Left cardiac atrium (tissue), 4 donors: ENCODE results near the gene NET1. TPM values are rescaled to one million over a fixed set of nuclear protein-coding genes. Genes with fewer than 3 reads are reported as not detected.

Experiments used
- ATAC-seq, 2 donors: fragments of 200-7000 bp; cut with Tn5 transposase; one replicate each; pipeline ENCODE4 v1.9.1; 2020; ENCODE audit warnings: mild to moderate bottlenecking in 2 of 2, moderate library complexity in 2 of 2
- DNase-seq: peaks from one replicate; pipeline ENCODE4 v3.0.0-alpha.2; 2020
- intact Hi-C, 2 donors: fragments of 100-400 bp; cut with DNase I; formaldehyde crosslinking; loops; one replicate each; pipeline versions ENCODE4 v1.14.1 to v1.15.1; 2022 to 2023
- total RNA-seq, 2 donors: library from RNA; stranded (reverse); fragmentation: NEBNext Ultra II Directional; extraction: Animal tissue kit (Norgen Biotek cat#: 25700); gene quantifications; one replicate each; pipeline ENCODE4 v1.2.1, GENCODE V29; 2021
- donor health status: DM: no; HTN: yes; CAD: no.
- donor health status: DM: no; HTN: yes; CAD: no; lungs with severe emphysema.
- donor health status: DM: yes; HTN: yes; CAD: no.
- donor health status: Dilated cardiomyopathy.

NET1 gene
- total RNA-seq, 2 donors from 2014 or later = 25.6 to 36.4 TPM

DNA sequence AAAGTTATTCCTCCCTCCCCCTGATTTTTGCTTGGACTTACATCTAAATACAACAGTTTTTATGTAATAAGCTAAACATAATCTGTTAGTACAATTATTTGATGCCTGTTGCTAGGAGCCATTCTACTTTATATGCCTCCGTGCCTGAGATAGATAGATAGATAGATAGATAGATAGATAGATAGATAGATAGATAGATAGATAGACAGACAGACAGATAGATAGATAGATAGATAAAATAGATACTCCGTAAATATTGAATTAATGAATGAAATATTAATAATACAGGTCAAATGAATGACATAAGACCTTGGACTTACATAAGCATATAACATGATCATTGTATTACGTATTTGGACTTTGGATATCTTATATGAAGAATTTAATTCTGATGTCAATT lies 23.0 kb downstream of the NET1 start:
- intact Hi-C loops = no loop called here
- ATAC-seq (no peak), DNase-seq (no peak)

DNA sequence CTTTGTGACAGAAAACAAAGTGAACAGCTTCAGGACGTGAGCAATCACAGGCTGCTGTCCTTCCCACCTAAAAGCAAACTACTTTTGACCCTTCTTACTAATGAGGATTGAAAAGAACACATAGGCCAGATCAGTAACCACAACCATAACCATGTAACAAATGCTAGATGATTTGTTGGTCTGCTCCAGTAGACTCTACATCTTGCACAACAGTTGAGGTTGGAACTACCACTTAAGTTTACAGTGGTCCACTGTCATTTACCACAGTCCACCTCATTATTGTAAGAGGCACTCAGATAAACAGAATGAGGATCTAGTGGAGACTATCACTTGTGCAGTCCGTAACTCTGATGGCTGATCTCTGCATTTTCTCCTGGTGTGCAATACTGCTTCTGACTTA lies 27.8 kb downstream of the NET1 start:
- no peak for DNase-seq
- ATAC-seq = no peak
- intact Hi-C loops = loop anchor here (2.0 to 10.0 kb wide), 3 partner anchors 182 to 435 kb away; no protein-coding TSS in a partner anchor

DNA sequence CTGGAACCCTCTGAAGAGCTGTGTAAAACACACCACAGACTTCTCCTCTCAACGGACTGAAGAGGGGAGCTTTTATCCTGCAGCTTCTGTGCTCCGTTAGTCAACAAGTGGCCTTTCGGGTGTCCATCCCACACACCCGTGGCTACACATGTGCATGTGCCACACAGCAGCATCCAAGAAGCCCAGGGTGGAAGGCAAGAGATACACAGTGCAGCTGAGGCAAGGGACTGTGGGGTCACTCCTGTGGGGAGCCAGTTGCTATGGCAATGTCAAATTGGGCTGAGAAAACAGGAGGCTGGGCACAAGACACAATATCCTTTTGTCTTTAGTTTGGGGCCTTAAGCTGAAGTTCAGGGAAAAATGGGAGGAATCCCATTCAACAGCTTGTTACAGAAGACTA lies 28.7 kb downstream of the NET1 start:
- DNase-seq = no peak

DNA sequence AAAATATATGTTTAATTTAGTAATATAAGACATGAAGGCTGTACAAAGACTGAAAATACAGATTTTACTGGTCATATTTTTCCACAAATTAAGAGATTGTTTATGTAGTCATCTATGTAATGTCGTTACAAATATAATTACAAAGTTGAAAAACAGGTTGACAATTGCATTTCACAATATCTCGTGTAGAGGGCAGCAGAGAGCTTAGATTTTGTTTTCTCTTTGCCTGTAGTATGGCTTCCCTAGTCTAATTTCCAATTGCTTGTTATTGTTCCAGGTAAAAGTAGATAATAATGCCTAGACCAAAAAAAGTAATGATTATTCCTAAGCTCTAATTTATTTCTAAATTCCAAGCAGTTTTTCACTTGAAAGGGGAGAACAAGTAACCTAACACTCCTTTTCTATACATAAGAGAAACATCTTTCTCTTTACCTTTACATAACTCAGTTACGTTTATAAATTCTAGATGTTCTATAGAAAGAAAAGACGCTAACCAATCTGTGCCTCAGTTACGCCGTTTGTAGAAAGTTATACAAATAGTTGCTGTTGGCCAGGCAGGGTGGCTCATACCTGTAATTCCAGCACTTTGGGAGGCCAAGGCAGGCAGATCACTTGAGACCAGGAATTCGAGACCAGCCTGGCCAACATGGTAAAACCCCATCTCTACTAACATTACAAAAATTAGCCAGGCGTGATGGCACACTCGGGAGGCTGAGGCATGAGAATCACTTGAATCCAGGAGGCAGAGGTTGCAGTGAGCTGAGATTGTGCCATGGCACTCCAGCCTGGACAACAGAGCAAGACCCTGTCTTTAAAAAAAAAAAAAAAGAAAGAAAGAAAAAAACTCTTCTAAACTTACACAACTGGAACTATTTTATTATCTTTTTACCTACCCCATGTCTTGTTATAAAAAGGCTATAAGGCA lies 30.0 kb downstream of the NET1 start:
- DNase-seq (no peak), ATAC-seq (peak in 1 of 2 donors; percentile 28)
- intact Hi-C loops = loop anchor here (5.0 to 10.0 kb wide), 2 partner anchors 180 to 432 kb away; no protein-coding TSS in a partner anchor

More for the DNA sequence above, 28.7 kb downstream of the NET1 start:
- intact Hi-C loops = loop anchor here (2.0 to 10.0 kb wide), 3 partner anchors 181 to 434 kb away; no protein-coding TSS in a partner anchor
- ATAC-seq = no peak

DNA sequence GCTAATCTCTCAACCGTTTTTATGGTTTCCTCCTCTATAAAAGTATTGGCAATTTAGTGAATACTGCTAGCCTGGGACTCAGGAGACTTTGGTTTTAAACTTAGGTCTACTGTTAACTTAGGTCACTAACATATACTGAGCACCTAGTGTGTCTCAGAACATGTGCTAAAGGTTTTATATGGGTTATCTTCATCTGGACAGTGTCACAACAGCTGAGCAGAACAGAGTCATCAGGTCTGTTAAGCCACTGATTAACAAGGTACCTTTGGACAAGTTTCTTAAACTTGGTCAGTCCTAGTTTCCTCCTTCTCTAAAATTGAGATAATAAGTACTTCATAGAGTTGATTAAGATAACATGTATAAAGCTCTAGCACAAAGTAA lies 30.6 kb downstream of the NET1 start:
- ATAC-seq (no peak), DNase-seq (no peak)
- intact Hi-C loops = loop anchor here (5.0 to 10.0 kb wide), 2 partner anchors 179 to 432 kb away; no protein-coding TSS in a partner anchor

DNA sequence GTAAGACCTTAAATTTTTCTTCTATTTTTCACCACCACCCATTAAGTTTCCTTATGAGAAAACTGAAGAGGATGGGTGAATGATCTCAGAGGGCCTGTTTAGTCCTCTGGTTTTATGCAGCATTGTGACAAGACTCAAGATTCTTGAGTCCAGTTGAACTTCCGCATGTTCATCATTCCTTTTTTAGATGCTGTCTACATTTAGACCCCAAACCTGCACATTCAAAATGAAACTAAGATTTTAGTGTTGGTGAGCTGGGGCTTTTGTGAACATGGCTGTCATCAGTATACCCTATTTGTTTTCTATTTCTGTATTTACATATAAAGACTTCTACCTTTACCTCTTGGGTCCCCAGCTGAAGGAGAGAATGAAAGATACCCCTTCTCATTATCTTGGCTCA lies 31.1 kb downstream of the NET1 start:
- intact Hi-C loops = loop anchor here (5.0 to 10.0 kb wide), 2 partner anchors 179 to 431 kb away; no protein-coding TSS in a partner anchor
- no peak for ATAC-seq
- DNase-seq = no peak

DNA sequence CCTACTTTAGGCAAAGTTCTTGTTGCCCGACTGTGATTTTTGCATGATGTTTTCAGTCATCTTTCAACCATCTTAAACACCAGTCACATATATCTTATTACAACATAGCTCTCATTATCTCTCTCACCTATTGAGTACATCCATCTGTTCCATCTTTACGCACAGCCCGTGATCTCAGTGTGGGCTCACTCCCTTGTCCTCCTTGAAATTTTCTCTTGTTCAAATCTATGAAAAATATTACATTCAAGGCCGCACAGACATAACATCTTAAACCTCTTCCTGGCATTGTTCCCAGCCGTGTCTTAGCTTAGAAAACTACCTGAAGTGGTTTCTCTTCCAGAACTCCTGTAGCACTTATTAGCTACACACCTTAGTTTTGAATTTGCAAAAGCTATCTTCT lies 32.6 kb downstream of the NET1 start:
- no peak for DNase-seq
- no peak for ATAC-seq
- intact Hi-C loops = loop anchor here in 1 of 2 donors (10.0 kb wide), 1 partner anchor 430 kb away; no protein-coding TSS in a partner anchor

DNA sequence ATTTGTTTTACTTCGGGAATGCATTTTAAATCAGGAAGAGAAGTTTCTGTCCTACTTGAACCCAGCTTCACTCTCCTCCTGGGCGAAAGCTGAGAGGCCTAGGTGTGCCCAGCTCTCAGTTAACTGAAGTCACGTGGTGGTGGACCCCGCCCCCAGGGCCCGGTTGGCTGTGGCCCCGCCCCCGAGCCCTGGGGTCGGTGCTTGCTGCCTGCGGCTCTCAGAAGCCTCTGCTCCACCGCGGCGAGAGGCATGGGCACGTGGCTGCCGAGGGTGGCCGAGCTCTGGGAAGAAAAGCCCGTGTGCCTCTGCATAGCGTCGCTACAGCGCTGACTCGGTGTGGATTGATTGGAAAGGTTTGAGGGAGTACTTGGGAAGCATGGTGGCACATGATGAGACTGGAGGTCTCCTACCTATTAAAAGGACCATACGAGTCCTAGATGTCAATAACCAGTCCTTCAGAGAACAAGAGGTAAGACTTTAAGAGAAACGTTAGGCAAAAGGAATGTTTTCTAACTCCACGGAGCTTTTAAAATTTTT lies 34.1 kb downstream of the NET1 start:
- intact Hi-C loops = loop anchor here in 1 of 2 donors (10.0 kb wide), 1 partner anchor 428 kb away; no protein-coding TSS in a partner anchor
- DNase-seq (peak; percentile 93), ATAC-seq (peak; percentile 97 to 98)

DNA sequence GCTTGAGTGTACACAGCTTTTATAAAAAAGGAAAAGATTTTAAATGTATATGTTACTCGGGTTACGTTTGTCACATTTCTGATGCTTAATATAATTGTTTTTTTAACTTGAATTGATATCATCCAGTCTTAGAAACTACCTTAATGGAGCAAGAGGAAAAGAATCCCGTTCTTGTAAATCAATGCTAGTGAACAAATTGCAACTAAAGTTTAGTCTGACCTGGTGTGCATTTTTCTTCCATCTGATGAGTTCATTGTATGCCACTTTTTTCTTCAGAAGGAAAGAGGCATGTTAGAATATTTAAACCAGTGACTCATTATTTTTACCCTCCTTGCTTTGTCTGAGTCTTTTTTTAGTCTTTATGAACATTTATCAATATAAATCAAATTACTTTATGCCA lies 34.7 kb downstream of the NET1 start:
- DNase-seq (no peak), ATAC-seq (no peak)
- intact Hi-C loops = loop anchor here in 1 of 2 donors (10.0 kb wide), 1 partner anchor 428 kb away; no protein-coding TSS in a partner anchor

DNA sequence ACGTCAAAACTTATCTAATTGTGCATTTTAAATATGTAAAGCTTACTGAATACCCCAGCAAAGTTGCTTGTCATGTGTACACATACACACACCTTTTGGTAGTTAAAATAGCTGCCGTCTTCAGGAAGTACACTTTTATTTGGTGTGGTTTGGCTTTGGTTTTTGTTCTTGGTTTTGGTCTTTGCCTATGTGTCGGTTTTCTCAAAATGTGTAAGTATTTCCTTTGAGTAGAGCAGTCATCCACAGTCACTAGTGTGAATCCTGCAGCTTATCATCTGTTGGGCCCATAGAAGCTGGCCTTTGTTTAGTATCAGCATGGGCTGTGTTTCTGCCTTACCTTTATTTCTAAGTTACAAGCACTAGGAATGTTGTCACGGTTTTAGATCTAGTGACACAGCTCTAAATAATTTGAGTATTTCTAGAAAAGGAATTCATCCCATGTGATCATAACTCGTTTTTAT lies 35.3 kb downstream of the NET1 start:
- intact Hi-C loops = loop anchor here in 1 of 2 donors (10.0 kb wide), 1 partner anchor 427 kb away; no protein-coding TSS in a partner anchor

DNA sequence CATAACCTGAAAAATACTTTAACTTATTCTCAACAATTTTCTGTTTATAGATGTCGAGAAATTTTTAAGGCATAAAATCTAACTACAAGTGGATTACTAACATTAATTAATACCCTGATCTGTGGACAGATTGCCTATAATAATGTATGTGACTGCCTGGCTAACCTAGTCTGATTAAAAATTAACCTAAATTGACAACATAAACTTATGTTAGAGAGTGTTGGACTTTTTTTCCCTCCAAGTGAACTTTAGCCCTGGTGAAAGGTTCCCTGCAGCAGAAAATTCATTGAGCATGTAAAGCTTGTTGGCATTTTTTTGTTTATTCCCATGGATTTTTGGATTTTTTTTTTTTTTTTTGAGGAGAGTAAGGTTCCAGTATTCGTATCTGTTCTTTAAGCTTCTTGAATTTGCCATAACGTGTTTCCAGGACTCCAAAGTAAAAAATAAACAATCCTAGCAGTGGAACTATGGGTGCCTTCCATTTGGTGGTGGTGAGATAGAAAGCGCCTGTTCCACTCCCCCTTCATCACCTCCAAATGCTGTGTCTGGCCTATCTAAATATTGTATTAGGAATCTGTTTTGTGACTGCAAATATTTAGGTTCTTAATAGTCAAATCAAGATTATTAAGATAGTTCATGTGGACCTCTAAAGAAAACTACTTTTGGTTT lies 36.1 kb downstream of the NET1 start:
- intact Hi-C loops = loop anchor here in 1 of 2 donors (10.0 kb wide), 1 partner anchor 426 kb away; no protein-coding TSS in a partner anchor
- DNase-seq (no peak), ATAC-seq (no peak)

More for the DNA sequence above, 35.3 kb downstream of the NET1 start:
- ATAC-seq (no peak), DNase-seq (no peak)

DNA sequence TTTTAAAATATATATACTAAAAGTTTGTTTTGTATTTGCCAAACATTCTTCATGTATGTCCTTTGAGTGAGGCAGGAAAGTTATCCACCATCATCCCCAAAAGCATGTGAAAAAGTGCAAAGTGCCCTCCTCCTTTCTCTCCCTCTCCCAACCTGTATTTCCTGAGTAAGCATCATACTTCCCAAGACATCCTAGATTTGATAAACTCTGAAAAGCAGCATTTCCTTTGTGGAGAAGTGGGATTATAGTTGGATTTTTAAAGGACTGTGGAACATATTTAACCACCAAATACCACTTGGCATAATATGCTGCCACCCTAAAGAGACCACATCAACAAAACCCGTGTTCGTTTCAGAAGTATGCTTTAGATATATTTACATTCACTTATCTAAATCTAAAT lies 36.9 kb downstream of the NET1 start:
- DNase-seq (no peak), ATAC-seq (no peak)
- intact Hi-C loops = loop anchor here in 1 of 2 donors (10.0 kb wide), 1 partner anchor 426 kb away; no protein-coding TSS in a partner anchor

DNA sequence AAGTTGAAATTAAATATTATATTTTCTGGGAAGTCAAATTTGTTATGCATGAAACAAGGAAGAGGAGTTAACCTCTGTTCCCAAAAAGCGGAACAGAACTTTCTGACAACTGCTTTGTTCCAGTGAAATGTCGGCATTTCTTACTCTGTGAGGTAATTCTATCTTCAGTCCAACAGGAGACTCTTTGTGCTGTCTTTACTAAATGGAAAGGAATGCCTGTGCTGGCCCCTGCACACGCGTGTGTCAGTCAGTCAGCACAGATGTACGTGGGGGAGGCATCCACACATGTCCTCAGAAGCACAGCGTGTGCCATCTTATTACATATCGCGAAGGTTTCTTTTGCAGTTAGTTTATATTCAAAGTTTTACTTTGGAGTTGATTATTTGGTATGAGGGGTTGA lies 37.5 kb downstream of the NET1 start:
- ATAC-seq = peak; percentile 35 to 76
- intact Hi-C loops = loop anchor here in 1 of 2 donors (10.0 kb wide), 1 partner anchor 425 kb away; no protein-coding TSS in a partner anchor
- no peak for DNase-seq

DNA sequence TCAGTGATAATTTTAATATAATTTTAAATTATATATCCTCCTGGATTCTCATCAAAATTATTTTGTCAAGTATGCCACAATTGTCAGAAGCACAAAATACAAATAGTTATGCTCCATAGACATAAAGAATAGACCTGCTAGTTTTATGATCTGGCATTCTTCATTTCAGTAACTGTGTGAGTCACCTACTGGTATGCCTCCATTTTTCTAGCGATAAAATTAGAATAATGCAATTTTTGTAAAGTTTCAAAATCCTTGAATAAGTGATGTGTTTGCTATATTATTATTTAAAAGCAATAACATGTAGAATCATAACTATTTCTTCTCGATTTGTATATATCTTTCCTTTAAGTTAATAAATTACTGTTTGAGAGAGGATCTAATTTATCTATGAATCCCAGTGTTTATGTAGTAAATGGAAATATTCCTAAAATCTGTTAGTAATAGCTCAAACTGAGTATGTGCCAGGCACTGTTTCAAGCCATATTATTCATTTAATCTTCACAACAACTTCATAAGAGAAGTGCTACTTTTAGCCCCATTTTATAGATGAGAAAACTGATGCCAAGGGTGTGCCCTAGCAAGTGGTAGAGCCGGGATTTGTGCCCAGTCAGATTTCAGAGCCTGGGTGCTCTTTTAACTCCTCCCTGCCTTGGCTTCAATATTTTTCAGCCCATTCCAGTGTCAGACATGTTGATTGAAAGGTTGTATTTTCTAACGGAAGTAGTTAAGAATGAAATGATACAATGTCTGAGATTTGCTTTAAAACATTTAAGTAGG lies 38.4 kb downstream of the NET1 start:
- no peak for DNase-seq
- intact Hi-C loops = no loop called here
- no peak for ATAC-seq

DNA sequence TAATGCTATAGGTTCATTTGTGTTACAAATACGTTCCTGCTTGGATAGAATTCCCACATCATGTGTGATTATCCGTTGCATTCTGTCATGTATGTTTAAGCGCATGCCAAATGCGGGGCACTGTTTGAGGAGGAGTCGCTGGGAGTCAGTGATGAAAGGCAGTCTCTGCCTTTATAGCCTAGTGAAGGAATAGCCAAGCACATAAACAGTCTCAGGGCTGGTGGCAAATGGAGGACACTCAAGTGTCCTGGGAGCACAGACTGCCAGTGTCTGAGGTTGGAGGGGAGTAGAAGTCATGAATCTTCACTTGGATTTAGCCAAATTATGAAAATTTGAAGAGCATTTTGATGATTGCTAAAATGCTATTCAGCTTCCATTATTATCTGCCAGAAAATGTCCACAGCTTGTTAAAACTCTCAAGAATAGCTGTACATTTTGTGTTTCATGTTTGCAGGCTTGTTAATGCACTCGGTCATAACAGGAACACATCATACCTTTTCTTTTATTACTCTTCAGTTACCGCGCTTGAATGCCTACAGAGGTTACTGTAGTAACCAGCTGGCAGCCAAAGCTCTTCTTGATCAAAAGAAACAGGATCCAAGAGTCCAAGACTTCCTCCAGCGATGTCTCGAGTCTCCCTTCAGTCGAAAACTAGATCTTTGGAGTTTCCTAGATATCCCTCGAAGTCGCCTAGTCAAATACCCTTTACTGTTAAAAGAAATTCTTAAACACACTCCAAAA lies 41.6 kb downstream of the NET1 start:
- intact Hi-C loops = no loop called here
- DNase-seq (no peak), ATAC-seq (no peak)

DNA sequence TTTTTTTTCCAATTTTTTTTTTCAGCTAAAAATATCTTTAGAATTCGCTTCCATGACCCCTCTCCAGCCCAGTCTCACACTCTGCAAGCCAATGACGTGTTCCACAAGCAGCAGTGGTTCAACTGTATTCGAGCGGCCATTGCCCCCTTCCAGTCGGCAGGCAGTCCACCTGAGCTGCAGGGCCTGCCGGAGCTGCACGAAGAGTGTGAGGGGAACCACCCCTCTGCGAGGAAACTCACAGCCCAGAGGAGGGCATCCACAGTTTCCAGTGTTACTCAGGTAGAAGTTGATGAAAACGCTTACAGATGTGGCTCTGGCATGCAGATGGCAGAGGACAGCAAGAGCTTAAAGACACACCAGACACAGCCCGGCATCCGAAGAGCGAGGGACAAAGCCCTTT lies 44.2 kb downstream of the NET1 start:
- no peak for DNase-seq
- intact Hi-C loops = no loop called here
- ATAC-seq = no peak

DNA sequence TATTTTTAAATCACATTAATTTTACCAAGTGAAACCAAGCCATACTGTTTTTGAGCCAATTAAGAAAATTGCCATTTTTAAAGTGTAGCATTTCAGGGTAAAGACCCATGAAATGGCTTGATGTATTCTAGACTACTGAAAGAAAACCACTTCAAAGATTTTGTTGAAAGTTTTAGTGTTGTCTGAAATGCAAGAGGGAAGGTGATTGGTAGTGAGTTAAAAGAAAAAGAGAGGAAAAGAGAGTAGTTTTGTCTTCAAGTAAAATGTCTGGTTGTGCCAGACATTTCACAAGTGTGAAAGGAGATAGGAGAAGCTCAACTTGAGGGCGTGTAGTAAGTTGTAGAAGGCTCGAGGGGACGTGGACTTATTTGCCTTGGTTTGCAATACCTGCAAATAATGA lies 45.4 kb downstream of the NET1 start:
- intact Hi-C loops = no loop called here
- ATAC-seq = no peak
- no peak for DNase-seq

DNA sequence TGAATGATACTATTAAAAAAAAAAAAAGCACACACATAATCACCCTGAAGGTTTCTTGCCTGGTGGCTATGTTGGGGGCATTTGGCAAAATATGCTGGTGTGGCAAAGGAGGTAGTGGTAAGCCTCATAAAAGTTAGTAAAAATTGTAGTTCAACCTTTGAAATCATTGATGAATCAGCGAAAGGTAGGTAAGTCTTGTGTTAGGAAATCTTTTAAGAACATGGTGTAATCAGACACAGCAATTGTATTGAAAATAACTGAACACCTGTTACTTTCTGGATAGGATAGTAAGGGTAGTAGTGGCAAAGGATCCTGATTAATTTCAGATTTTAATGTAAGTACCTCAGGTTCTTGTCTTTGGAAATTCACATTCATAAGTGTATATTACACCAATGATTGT lies 46.1 kb downstream of the NET1 start:
- intact Hi-C loops = no loop called here
- ATAC-seq (no peak), DNase-seq (no peak)
